HUES48 (cell line): ENCODE data around the gene COPA.
A peak's percentile ranks its signal among the peaks of the same experiment; 100 is the strongest.

Source experiments
- H3K27ac ChIP-seq: one replicate; pipeline ENCODE4 v1.7.0; 2013; ENCODE audit warnings: low read depth, low read length, inconsistent platforms
- H3K27me3 ChIP-seq: 2 replicates; pipeline ENCODE4 v1.6.1; 2013; ENCODE audit warnings: mild to moderate bottlenecking, low read length; ENCODE audit not compliant: control insufficient read depth, insufficient read depth
- H3K36me3 ChIP-seq: 2 replicates; pipeline ENCODE4 v1.6.1; 2013; ENCODE audit warnings: low read length; ENCODE audit not compliant: control insufficient read depth, insufficient read depth
- H3K4me1 ChIP-seq: 2 replicates; pipeline ENCODE4 v1.6.1; 2013; ENCODE audit warnings: mild to moderate bottlenecking, low read length; ENCODE audit not compliant: control insufficient read depth, insufficient read depth
- H3K4me3 ChIP-seq: 2 replicates; pipeline ENCODE4 v1.5.1; 2013; ENCODE audit warnings: mild to moderate bottlenecking, low read depth, low read length
- H3K9ac ChIP-seq: 2 replicates; pipeline ENCODE4 v1.6.1; 2013; ENCODE audit warnings: mild to moderate bottlenecking, low read depth, low read length, moderate library complexity
- H3K9me3 ChIP-seq: 2 replicates; pipeline ENCODE4 v1.6.1; 2013; ENCODE audit warnings: low read length; ENCODE audit not compliant: control insufficient read depth, insufficient read depth

Gene COPA

GRCh38 chr1:160370561-160371345, 27.7 kb upstream of the COPA start:
- H3K4me1 ChIP-seq = peaks cover 23% of the 10 kb centered on the region
- H3K36me3 ChIP-seq = no peaks in the 10 kb centered on the region
- H3K27ac ChIP-seq = no peak overlapping the region
- no peak overlapping the region for H3K9ac ChIP-seq
- no peaks in the 10 kb centered on the region for H3K27me3 ChIP-seq
- no peak overlapping the region for H3K4me3 ChIP-seq
- no peaks in the 10 kb centered on the region for H3K9me3 ChIP-seq

GRCh38 chr1:160369087-160369486, 26.0 kb upstream of the COPA start:
- H3K27me3 ChIP-seq = no peaks in the 10 kb centered on the region
- H3K36me3 ChIP-seq = no peaks in the 10 kb centered on the region
- no peak overlapping the region for H3K4me3 ChIP-seq
- H3K9ac ChIP-seq = no peak overlapping the region
- no peaks in the 10 kb centered on the region for H3K9me3 ChIP-seq
- no peak overlapping the region for H3K27ac ChIP-seq
- peaks cover 8% of the 10 kb centered on the region for H3K4me1 ChIP-seq

GRCh38 chr1:160367934-160368923, 25.2 kb upstream of the COPA start:
- Histone ChIP-seq H3K9me3 (no peaks in the 10 kb centered on the region), H3K36me3 (no peaks in the 10 kb centered on the region), H3K4me3 (no peak overlapping the region), H3K27me3 (no peaks in the 10 kb centered on the region), H3K27ac (no peak overlapping the region), H3K9ac (no peak overlapping the region), H3K4me1 (peaks cover 14% of the 10 kb centered on the region)

GRCh38 chr1:160367516-160367900, 24.5 kb upstream of the COPA start:
- peaks cover 21% of the 10 kb centered on the region for H3K4me1 ChIP-seq
- H3K36me3 ChIP-seq = no peaks in the 10 kb centered on the region

GRCh38 chr1:160366731-160367515, 23.9 kb upstream of the COPA start, which contains the start of gene NHLH1:
Gene NHLH1 (plus strand): TSS chr1:160367071. CDS start chr1:160370732, 3,661 bp downstream.
- Histone ChIP-seq H3K27ac (no peak within 1 kb of the TSS), H3K36me3 (no peaks in the 10 kb centered on the region), H3K4me3 (no peak within 1 kb of the TSS), H3K9me3 (no peaks in the 10 kb centered on the region), H3K9ac (no peak within 1 kb of the TSS), H3K4me1 (peaks cover 26% of the 10 kb centered on the region), H3K27me3 (no peaks in the 10 kb centered on the region)

More at GRCh38 chr1:160367516-160367900, 24.5 kb upstream of the COPA start:
- Histone ChIP-seq H3K9ac (no peak overlapping the region), H3K27me3 (no peaks in the 10 kb centered on the region), H3K4me3 (no peak overlapping the region), H3K27ac (no peak overlapping the region), H3K9me3 (no peaks in the 10 kb centered on the region)

- Histone ChIP-seq H3K4me3 (no peak overlapping the region), H3K36me3 (peaks cover 9% of the 10 kb centered on the region; the same call in 1 of the 2 replicates), H3K9me3 (no peaks in the 10 kb centered on the region), H3K4me1 (peaks cover 29% of the 10 kb centered on the region), H3K9ac (no peak overlapping the region), H3K27ac (no peak overlapping the region), H3K27me3 (no peaks in the 10 kb centered on the region)
Measured at GRCh38 chr1:160365325-160365724, 22.3 kb upstream of the COPA start.

GRCh38 chr1:160363951-160364735, 21.1 kb upstream of the COPA start:
- Histone ChIP-seq H3K4me3 (no peak overlapping the region), H3K9me3 (no peaks in the 10 kb centered on the region), H3K27me3 (no peaks in the 10 kb centered on the region), H3K36me3 (peaks cover 20% of the 10 kb centered on the region), H3K4me1 (peaks cover 26% of the 10 kb centered on the region), H3K9ac (no peak overlapping the region), H3K27ac (no peak overlapping the region)

- peak overlapping the region; percentile 58 for H3K27ac ChIP-seq
- no peaks in the 10 kb centered on the region for H3K9me3 ChIP-seq
- H3K9ac ChIP-seq = no peak overlapping the region
- peaks cover 29% of the 10 kb centered on the region for H3K36me3 ChIP-seq
- no peak overlapping the region for H3K4me3 ChIP-seq
- H3K27me3 ChIP-seq = no peaks in the 10 kb centered on the region
- H3K4me1 ChIP-seq = peaks cover 26% of the 10 kb centered on the region
Measured at GRCh38 chr1:160363010-160363409, 20.0 kb upstream of the COPA start.

GRCh38 chr1:160362168-160362957, 19.3 kb upstream of the COPA start:
- H3K9ac ChIP-seq = no peak overlapping the region
- peaks cover 35% of the 10 kb centered on the region for H3K36me3 ChIP-seq

More at GRCh38 chr1:160362168-160362957, 19.3 kb upstream of the COPA start:
- Histone ChIP-seq H3K27me3 (no peaks in the 10 kb centered on the region), H3K4me3 (no peak overlapping the region), H3K27ac (peak overlapping the region; percentile 61), H3K9me3 (no peaks in the 10 kb centered on the region), H3K4me1 (peaks cover 26% of the 10 kb centered on the region)
